Nephron (organoid): Measurements from ENCODE around the gene TCF25.

Experiments used
- H3K27ac Mint-ChIP-seq, 3 experiments: 2 replicates each; pipeline ENCODE4 v1.8.0; 2020; ENCODE audit warnings: mixed read lengths in 3 of 3, mild to moderate bottlenecking in 2 of 3, moderate library complexity in 1 of 3
- H3K27me3 Mint-ChIP-seq: 2 replicates; pipeline ENCODE4 v1.8.0; 2021; ENCODE audit warnings: low read depth, mild to moderate bottlenecking, moderate library complexity, mixed read lengths
- H3K36me3 Mint-ChIP-seq: 2 replicates; pipeline ENCODE4 v1.8.0; 2020; ENCODE audit warnings: low read depth, mixed read lengths
- H3K4me1 Mint-ChIP-seq: 2 replicates; pipeline ENCODE4 v1.8.0; 2020; ENCODE audit warnings: mixed read lengths
- H3K4me3 Mint-ChIP-seq, 3 experiments: 2 replicates each; pipeline ENCODE4 v1.8.0; 2020; ENCODE audit warnings: mild to moderate bottlenecking in 3 of 3, mixed read lengths in 3 of 3, moderate library complexity in 2 of 3
- H3K9me3 Mint-ChIP-seq: 2 replicates; pipeline ENCODE4 v1.8.0; 2020; ENCODE audit warnings: mixed read lengths
- CTCF ChIP-seq, 3 experiments: fragments of 200-600 bp; sonication (generic); IDR thresholded peaks; one replicate each; pipeline ENCODE4 v1.5.0; 2021; ENCODE audit warnings: antibody characterized with exemption in 3 of 3; ENCODE audit not compliant: unreplicated experiment in 3 of 3

The TCF25 gene

GRCh38 chr16:89958068-89958467 is 84.7 kb downstream of the TCF25 start:
- H3K9me3 Mint-ChIP-seq: no peaks in the 10 kb centered on the region

GRCh38 chr16:89958596-89958995 is 85.2 kb downstream of the TCF25 start:
- Mint-ChIP-seq H3K4me3 (no peak overlapping the region), H3K36me3 (peaks cover 35% of the 10 kb centered on the region), H3K9me3 (no peaks in the 10 kb centered on the region), H3K27ac (no peak overlapping the region), H3K27me3 (no peaks in the 10 kb centered on the region), H3K4me1 (no peaks in the 10 kb centered on the region)
- TF ChIP-seq CTCF (IDR thresholded peaks at IDR 0.05; ENCODE audit: unreplicated experiment in 3 of 3): no peak

More at GRCh38 chr16:89958068-89958467, 84.7 kb downstream of the TCF25 start:
- Mint-ChIP-seq H3K36me3 (peaks cover 32% of the 10 kb centered on the region), H3K27me3 (no peaks in the 10 kb centered on the region), H3K4me3 (no peak overlapping the region), H3K4me1 (no peaks in the 10 kb centered on the region), H3K27ac (no peak overlapping the region)
- no peak for TF ChIP-seq CTCF (IDR thresholded peaks at IDR 0.05; ENCODE audit: unreplicated experiment in 3 of 3)

- Mint-ChIP-seq H3K9me3 (no peaks in the 10 kb centered on the region), H3K27ac (no peak overlapping the region), H3K36me3 (peaks cover 32% of the 10 kb centered on the region), H3K4me1 (no peaks in the 10 kb centered on the region), H3K27me3 (no peaks in the 10 kb centered on the region), H3K4me3 (no peak overlapping the region)
- no peak for TF ChIP-seq CTCF (IDR thresholded peaks at IDR 0.05; ENCODE audit: unreplicated experiment in 3 of 3)
Measured at GRCh38 chr16:89960966-89961365, 87.6 kb downstream of the TCF25 start.
